Left lung (tissue), 10 donors: ENCODE measurements around the gene AACS. TPM values are rescaled to one million over a fixed set of nuclear protein-coding genes. Genes with fewer than 3 reads are reported as not detected.

Experiments used
- ATAC-seq: fragments of 200-7000 bp; cut with Tn5 transposase; one replicate; pipeline ENCODE4 v1.9.1; 2020; ENCODE audit warnings: moderate library complexity
- DNase-seq, 4 donors: peaks; one replicate each; pipeline ENCODE4 v3.0.0-alpha.2; 2013 to 2020
- H3K27ac ChIP-seq, 2 donors: fragments of 200-600 bp; sonication (generic) in 1 of 2; one replicate each; pipeline versions ENCODE4 v1.5.0 to v1.8.0; 2020 to 2021
- H3K27me3 ChIP-seq, 2 donors: fragments of 200-600 bp; sonication (generic) in 1 of 2; one replicate each; pipeline versions ENCODE4 v1.5.0 to v1.8.0; 2020 to 2021
- H3K36me3 ChIP-seq, 2 donors: fragments of 200-600 bp; sonication (generic) in 1 of 2; one replicate each; pipeline versions ENCODE4 v1.5.0 to v1.8.0; 2020 to 2021
- H3K4me1 ChIP-seq, 2 donors: fragments of 200-600 bp; one replicate each; pipeline ENCODE4 v1.8.0; 2021
- H3K4me3 ChIP-seq, 2 donors: fragments of 200-600 bp; sonication (generic) in 1 of 2; one replicate each; pipeline versions ENCODE4 v1.5.0 to v1.8.0; 2020 to 2021; ENCODE audit warnings: mild to moderate bottlenecking in 1 of 2
- H3K9me3 ChIP-seq, 2 donors: fragments of 200-600 bp; sonication (generic) in 1 of 2; one replicate each; pipeline versions ENCODE4 v1.5.0 to v1.8.0; 2020 to 2021
- CTCF ChIP-seq, 2 donors: fragments of 200-600 bp; sonication (generic) in 1 of 2; IDR thresholded peaks; one replicate each; pipeline versions ENCODE4 v1.5.0 to v1.8.0; 2021; ENCODE audit warnings: antibody characterized with exemption in 2 of 2
- intact Hi-C, 2 donors: fragments of 100-400 bp; cut with DNase I; formaldehyde crosslinking; loops; one replicate each; pipeline versions ENCODE4 v1.11.2 to v1.14.2; 2022
- polyA plus RNA-seq, 6 donors: library from polyadenylated mRNA; unstranded; fragments of 120-200 nt; gene quantifications; one replicate each; pipeline ENCODE4 v1.2.1, GENCODE V29; 2013; ENCODE audit not compliant: insufficient read length in 6 of 6
- total RNA-seq, 2 donors: library from RNA; stranded (reverse); fragmentation: NEBNext Ultra II Directional; extraction: Animal tissue kit (Norgen Biotek cat#: 25700); gene quantifications; one replicate each; pipeline ENCODE4 v1.2.1, GENCODE V29; 2021
- donor health status: DM: no; HTN: yes; CAD: no.
- donor health status: DM: no; HTN: no; CAD: no.

AACS gene
- total and polyA plus RNA-seq, 8 donors = 23.7 to 36.9 (median 27.2) TPM

- DNase-seq = no peak
- Histone ChIP-seq H3K36me3 (no peaks in the 10 kb centered on the region), H3K27ac (no peak overlapping the region), H3K27me3 (peaks cover 37 to 92% of the 10 kb centered on the region in 2 donors), H3K4me1 (peaks cover 4 to 9% of the 10 kb centered on the region in 2 donors), H3K9me3 (no peaks in the 10 kb centered on the region), H3K4me3 (no peak overlapping the region)
- ATAC-seq = no peak
- intact Hi-C loops = no loop called here
- TF ChIP-seq CTCF (IDR thresholded peaks at IDR 0.05) = no peak
Measured at GRCh38 chr12:125191361-125192087, 126.3 kb downstream of the AACS start.

GRCh38 chr12:125192690-125193221 lies 127.5 kb downstream of the AACS start:
- no peak for DNase-seq
- intact Hi-C loops = no loop called here
- no peak for ATAC-seq
- Histone ChIP-seq H3K27me3 (peaks cover 27 to 79% of the 10 kb centered on the region in 2 donors), H3K4me3 (no peak overlapping the region), H3K4me1 (no peaks in the 10 kb centered on the region), H3K36me3 (no peaks in the 10 kb centered on the region), H3K27ac (no peak overlapping the region), H3K9me3 (no peaks in the 10 kb centered on the region)
- no peak for TF ChIP-seq CTCF (IDR thresholded peaks at IDR 0.05)

Other genes with a start within 250 kb of the AACS start
- gene SCARB1, start 201.6 kb upstream of the AACS start, total RNA-seq = 10 to 100 TPM; 23.5 to 36.5 TPM
- gene SCARB1, start 201.6 kb upstream of the AACS start, polyA plus RNA-seq = 10 to 100 TPM; 26.1 to 34.2 (median 30.4) TPM
- gene UBC, start 150.8 kb upstream of the AACS start, total RNA-seq = 1,000 to 10,000 TPM in 1 of 2 donors, 100 to 1,000 TPM in 1; 933 to 1,095 TPM
- 1,000 to 10,000 TPM in 1 of 6 donors, 100 to 1,000 TPM in 5; 701 to 1,167 (median 880) TPM for gene UBC, start 150.8 kb upstream of the AACS start, polyA plus RNA-seq
- 10 to 100 TPM; 12.1 to 20.3 TPM for gene DHX37, start 76.3 kb upstream of the AACS start, total RNA-seq
- 10 to 100 TPM in 3 of 6 donors, 1 to 10 TPM in 3; 9.1 to 14.8 (median 10.9) TPM for gene DHX37, start 76.3 kb upstream of the AACS start, polyA plus RNA-seq
- 10 to 100 TPM; 12.2 to 16.3 TPM for gene BRI3BP, start 71.8 kb upstream of the AACS start, total RNA-seq
- gene BRI3BP, start 71.8 kb upstream of the AACS start, polyA plus RNA-seq = 1 to 10 TPM; 4.9 to 7.3 (median 6.5) TPM
- gene TMEM132B, start 121.0 kb downstream of the AACS start, total RNA-seq = under 1 TPM; 0.10 to 0.55 TPM
- gene TMEM132B, start 121.0 kb downstream of the AACS start, polyA plus RNA-seq = under 1 TPM; 0.29 to 0.44 (median 0.32) TPM